GM21367 (cell line): ENCODE data around the gene HSF5.
"Not testable (repeated sequence)": the region's sequence is repeated elsewhere in the genome, so short reads cannot be mapped to it uniquely, and the experiment has no call there.

ENCODE experiments used
- ATAC-seq: cut with Tn5 transposase; IDR thresholded peaks from one replicate; pipeline ENCODE4 v1.9.1; 2021; ENCODE audit not compliant: unreplicated experiment

Gene HSF5

GRCh38 chr17:58484600-58484999, 3.6 kb downstream of the HSF5 start:
- ATAC-seq, result no peak

DNA sequence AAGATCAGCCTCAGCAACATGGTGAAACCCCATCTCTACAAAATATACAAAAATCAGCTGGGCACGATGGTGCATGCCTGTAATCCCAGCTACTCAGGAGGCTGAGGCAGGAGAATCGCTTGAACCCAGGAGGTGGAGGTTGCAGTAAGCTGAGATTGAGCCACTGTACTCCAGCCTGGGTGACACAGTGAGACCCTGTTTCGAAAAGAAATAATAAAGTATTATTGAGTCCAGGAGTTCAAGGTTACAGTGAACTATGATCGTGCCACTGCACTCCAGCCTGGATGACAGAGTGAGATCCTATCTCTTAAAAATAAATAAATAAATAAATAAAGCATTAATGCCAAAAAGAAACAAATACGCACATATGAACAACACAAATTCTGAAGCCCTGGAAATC, 6.4 kb downstream of the HSF5 start:
- ATAC-seq, result not testable (repeated sequence)

GRCh38 chr17:58480090-58480489, 8.1 kb downstream of the HSF5 start:
- no peak for ATAC-seq

DNA sequence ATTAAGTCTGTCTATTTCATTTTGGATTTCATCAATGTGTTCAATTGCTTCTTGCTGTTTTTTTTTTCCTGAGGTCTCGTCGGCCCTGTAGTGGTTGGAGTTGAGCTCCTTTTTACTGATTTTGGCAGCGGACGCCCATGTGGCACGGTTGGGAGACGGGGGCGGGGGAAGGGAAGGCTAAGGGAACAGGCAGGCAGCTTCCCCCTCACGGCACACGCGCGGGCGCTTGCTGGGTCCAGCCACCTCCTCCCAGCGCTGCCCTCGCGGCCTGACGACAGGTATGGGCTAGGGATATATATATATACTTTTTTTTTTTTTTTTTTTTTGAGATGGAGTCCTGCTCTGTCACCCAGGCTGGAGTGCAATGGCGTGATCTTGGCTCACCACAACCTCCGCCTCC, 11.4 kb downstream of the HSF5 start:
- ATAC-seq, result no peak

GRCh38 chr17:58475985-58476384, 12.2 kb downstream of the HSF5 start:
- ATAC-seq, result no peak

DNA sequence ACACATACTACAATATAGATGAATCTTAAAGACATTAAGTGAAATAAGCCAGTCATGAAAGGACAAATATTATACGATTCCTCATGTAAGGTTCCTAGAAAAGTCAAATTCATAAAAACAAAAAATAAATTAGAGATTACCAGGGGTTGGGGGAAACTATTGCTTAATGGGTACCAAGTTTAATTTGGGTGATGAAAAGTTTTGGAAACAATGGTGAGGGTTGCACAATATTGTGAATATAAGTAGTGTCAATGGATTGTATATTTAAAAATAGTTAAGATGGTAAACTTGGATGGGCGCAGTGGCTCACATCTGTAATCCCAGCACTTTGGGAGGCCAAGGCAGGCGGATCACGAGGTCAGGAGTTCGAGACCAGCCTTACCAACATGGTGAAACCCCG, 17.9 kb downstream of the HSF5 start:
- ATAC-seq, result no peak

DNA sequence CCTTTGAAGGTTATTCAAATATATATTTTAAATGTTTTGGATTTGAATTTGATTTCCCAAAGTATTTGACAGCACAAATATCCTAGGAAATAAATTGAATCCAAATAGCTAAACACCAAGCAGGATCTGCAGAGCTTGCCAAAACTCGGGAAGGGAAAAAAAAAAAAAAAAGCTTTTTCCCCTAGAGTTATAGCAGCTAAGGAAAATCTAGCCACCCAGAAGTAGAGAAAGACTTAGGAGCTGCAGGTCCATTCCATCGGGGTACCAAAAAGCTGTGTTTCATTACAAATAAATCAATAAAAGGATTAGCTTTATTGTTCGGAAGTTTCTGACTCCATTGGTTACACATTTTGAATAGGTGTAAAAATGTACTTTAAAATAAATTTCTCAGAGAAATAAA, 19.3 kb downstream of the HSF5 start:
- ATAC-seq, result no peak

GRCh38 chr17:58455491-58455890, 32.7 kb downstream of the HSF5 start:
- no peak for ATAC-seq

GRCh38 chr17:58452738-58453137, 35.5 kb downstream of the HSF5 start:
- ATAC-seq, result no peak

- ATAC-seq, result no peak
These were observed 40.9 kb downstream of the HSF5 start for GRCh38 chr17:58447039-58447975.

DNA sequence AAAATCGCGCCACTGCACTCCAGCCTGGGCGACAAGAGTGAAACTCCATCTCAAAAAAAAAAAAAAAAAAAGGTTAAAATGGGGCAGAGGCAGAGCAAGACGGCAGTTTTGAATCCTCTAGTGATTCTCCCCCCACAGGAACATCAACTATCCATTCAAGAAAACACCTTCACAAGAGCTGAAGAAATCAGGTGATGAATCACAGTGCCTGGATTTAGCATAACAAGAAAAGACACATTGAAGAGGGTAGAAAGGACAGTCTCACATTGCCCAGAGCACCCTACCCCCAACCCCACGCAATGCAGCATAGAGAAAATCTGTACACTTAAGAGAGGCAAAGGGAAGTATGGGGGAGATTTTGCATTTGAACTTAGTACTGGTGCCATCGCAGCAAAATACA, 42.1 kb downstream of the HSF5 start:
- no peak for ATAC-seq

- no peak for ATAC-seq
These were observed 51.4 kb downstream of the HSF5 start for GRCh38 chr17:58436805-58437239.

DNA sequence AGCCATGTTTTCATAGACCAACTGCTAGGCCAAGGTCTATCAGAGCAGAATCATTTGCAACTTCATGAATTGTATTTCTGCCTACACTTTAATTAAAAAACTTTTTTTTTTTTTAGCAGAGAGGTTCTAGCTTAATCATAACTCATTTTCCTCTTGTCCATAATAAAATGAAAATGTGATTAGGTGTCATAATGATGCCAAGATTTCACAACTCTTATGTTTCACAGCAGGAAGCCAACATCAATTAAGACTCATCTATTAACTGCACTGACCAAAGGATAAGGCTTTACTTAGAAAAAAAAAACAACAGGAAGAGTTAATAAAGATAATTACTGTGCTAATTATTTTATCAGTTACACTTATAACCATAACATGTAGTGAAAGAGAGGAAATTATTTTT, 52.0 kb downstream of the HSF5 start:
- no peak for ATAC-seq

- ATAC-seq, result no peak
These were observed 55.2 kb downstream of the HSF5 start for GRCh38 chr17:58432806-58433573.

GRCh38 chr17:58427807-58428206, 60.4 kb downstream of the HSF5 start:
- ATAC-seq, result no peak

DNA sequence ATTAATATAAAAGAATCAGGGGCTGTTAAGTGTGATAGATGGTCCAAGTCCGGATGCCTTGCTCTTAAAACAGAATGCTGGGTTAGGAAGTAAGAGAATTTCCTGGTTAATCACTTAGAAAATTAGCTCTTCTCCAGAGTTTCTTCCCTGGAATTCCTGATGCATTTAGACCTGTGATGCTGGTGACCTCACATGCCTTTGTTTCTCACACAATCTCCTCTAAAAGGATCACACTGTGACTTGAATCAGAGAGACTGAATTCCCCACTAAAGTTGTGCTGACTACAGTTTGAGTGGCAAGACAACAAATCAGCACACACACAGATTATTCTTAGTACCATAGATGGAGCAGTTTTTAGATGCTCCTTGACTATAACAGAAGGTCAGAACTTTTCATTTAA, 66.5 kb downstream of the HSF5 start:
- ATAC-seq, result no peak

- no peak for ATAC-seq
These were observed 67.4 kb downstream of the HSF5 start for GRCh38 chr17:58420827-58421226.

DNA sequence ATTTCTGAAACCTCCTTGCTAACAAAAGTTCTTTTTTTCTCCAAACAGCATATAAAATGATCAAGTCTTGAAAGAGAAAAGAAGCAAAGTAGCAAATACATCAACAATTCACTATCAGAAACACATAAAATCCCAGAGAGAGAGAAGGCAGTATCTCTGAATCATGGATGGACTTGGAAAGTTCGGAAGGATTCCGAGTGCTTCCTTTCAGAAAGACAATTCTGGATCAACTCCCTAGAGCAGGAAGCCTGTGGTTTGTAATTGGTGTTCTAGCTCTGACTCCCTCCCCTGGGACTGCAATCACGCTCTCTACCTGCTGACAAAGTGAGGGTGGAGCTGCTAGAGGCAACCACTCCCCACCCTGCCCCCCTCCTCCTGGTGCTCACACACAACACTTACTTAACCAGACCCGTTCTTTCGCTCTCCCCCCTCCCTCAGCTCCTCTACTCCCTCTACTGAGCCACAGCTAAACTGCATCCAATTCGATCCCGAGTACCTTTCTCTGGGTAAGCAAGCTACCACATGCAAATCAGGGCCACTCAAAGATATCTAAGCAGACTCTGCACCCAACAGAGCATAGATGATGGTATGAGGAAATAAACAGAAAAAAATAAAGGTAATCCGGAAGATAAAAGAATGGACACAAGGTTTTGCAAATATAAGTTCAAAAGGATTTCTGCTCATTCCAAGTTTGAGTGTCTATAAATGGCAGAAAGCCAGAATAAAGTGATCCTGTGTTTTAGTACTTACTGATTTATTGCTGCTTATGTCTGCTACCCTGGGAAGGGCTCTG, 70.7 kb downstream of the HSF5 start, which contains the start of gene RNF43:
Gene RNF43 (minus strand): TSS at position 235 of the 793 bp plus-strand sequence. CDS start 1,957 bp downstream, outside the sequence.
- ATAC-seq, result peak; percentile 84

GRCh38 chr17:58416937-58417299, 71.3 kb downstream of the HSF5 start:
- ATAC-seq, result no peak

GRCh38 chr17:58416396-58416795, 71.8 kb downstream of the HSF5 start:
- ATAC-seq, result no peak

DNA sequence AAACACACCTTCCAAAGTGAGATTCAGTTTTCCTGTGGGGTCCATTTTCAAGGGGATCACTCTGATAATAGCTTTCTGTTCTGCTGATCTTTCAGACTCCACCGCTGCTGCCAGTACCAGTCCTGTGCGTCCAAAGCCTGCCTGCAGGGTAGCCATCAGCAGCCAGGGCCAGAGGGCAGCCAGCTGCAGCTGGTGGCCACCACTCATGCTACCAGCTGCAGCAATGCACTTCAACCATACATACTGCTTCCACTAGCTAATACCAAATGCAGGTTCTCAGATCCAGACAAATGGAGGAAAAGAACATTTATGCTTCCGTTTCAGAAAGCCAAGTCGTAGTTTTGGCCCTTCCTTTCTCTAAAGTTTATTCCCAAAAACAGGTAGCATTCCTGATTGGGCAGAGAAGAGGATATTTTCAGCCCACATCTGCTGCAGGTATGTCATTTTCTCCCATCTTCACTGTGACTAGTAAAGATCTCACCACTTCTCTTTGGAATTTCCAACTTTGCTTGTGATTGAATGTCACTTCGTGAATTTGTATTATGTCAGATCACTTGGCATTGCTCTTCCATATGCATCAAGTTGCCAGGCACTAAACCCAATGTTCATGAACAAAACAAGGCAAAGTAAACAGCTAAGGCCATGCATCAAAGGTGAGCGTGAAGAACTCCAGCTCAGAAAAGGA, 72.7 kb downstream of the HSF5 start:
- ATAC-seq, result no peak
